Ureter (tissue), 1 donor: Measurements from ENCODE around the gene CDK9. TPM values are rescaled to one million over a fixed set of nuclear protein-coding genes. Genes with fewer than 3 reads are reported as not detected.
"Not testable (repeated sequence)": the region's sequence is repeated elsewhere in the genome, so short reads cannot be mapped to it uniquely, and the experiment has no call there.

Experiments
- DNase-seq: peaks from one replicate; pipeline ENCODE4 v3.0.0-alpha.2; 2020; ENCODE audit warnings: low spot score
- total RNA-seq: library from RNA; stranded (reverse); gene quantifications from one replicate; pipeline ENCODE4 v1.2.4, GENCODE V29; 2023
- donor health status: DM: yes; HTN: yes; CAD: no.

The CDK9 gene
- total RNA-seq = 81.0 TPM

GRCh38 chr9:127785933-127786772, at the start of gene CDK9:
CDK9 (plus strand) TSS chr9:127786034; CDS start chr9:127786149, 115 bp downstream.
- peak; percentile 94 for DNase-seq

GRCh38 chr9:127738666-127739065, 47.2 kb upstream of the CDK9 start:
- DNase-seq = no peak

GRCh38 chr9:127739614-127740330, 46.1 kb upstream of the CDK9 start:
- DNase-seq = no peak

- DNase-seq = no peak
Observed at GRCh38 chr9:127741831-127742434, 43.9 kb upstream of the CDK9 start.

GRCh38 chr9:127742435-127743088, 43.3 kb upstream of the CDK9 start:
- no peak for DNase-seq

GRCh38 chr9:127744398-127745110, 41.3 kb upstream of the CDK9 start:
- DNase-seq = no peak

GRCh38 chr9:127746959-127747569, 38.8 kb upstream of the CDK9 start:
- DNase-seq = no peak

GRCh38 chr9:127749090-127749787, 36.6 kb upstream of the CDK9 start:
- DNase-seq = no peak

GRCh38 chr9:127751269-127752054, 34.4 kb upstream of the CDK9 start:
- DNase-seq = no peak

- no peak for DNase-seq
Observed at GRCh38 chr9:127753148-127753547, 32.7 kb upstream of the CDK9 start.

GRCh38 chr9:127753622-127754021, 32.2 kb upstream of the CDK9 start:
- no peak for DNase-seq

- DNase-seq = no peak
Observed at GRCh38 chr9:127754099-127755060, 31.5 kb upstream of the CDK9 start.

- DNase-seq = no peak
Observed at GRCh38 chr9:127755061-127756060, 30.5 kb upstream of the CDK9 start.

- no peak for DNase-seq
Observed at GRCh38 chr9:127756233-127756632, 29.6 kb upstream of the CDK9 start.

- not testable (repeated sequence) for DNase-seq
Observed at GRCh38 chr9:127756776-127757175, 29.1 kb upstream of the CDK9 start.

- no peak for DNase-seq
Observed at GRCh38 chr9:127758843-127759242, 27.0 kb upstream of the CDK9 start.

GRCh38 chr9:127761061-127761460, 24.8 kb upstream of the CDK9 start:
- DNase-seq = no peak
